ENCODE measurements around the gene SLC9C1.

SLC9C1 gene

DNA sequence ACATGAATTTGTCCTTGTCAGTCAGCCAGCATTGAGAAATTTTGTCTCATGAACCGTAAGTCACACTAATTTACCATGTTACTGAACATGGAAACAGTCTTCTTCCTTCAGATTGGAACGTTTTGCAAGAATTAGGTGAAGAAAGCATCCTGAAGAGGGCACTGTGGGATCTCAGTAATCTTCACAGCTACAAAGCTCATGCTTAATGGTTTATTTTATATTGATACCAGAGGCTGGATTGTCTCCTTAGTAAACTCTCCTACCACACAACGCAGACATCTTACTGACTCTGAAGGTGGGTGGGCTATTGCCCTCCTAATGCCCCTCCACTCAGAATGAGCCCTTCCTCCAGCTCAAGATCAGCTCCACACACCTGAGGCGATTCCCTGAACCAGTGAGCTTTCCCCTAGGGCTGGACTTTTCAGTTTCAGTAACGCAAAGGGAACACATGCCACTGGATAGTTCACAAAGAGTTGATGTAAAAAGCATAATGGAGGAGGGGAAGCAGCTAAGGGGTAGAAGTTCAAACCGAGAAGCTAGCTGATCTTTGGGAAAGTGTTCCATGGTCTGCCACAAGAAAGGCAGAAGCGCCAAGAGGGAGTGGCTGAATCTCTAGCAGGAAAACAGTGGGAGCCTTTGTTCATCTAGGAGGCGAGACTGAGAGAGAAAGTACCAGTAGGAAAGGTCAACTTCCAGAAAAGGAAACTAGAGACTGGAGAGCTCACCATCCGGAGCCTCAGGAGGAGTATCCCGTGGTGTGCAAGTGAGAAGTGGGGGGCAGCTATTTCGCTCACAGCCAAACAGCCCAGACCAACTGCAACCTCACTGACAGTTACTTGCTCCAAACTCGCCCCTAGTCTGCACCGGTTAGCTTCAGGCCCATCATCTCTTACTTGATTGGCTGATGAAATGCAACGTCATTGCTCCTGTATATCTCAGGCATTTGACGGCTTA is at the start of gene SLC9C1:
TSS of gene SLC9C1 (minus strand) at position 849 of the 954 bp plus-strand sequence. CDS start 7,425 bp downstream, outside the sequence.
- TF ChIP-seq ZNF70 (CRISPR knock-in tag; IDR thresholded peaks at IDR 0.05) (no peak), PPARA (CRISPR knock-in tag; IDR thresholded peaks at IDR 0.05; ENCODE audit: borderline replicate concordance) (no peak), SNAI2 (CRISPR knock-in tag; IDR thresholded peaks at IDR 0.05) (no peak), ARNTL (CRISPR knock-in tag; IDR thresholded peaks at IDR 0.05; ENCODE audit: borderline replicate concordance, low read depth) (no peak), GLIS3 (CRISPR knock-in tag; IDR thresholded peaks at IDR 0.05) (no peak), RARB (CRISPR knock-in tag; IDR thresholded peaks at IDR 0.05) (no peak), ZFP3 (CRISPR knock-in tag; IDR thresholded peaks at IDR 0.05) (no peak), CSRNP3 (CRISPR knock-in tag; IDR thresholded peaks at IDR 0.05) (no peak), ESRRG (CRISPR knock-in tag; IDR thresholded peaks at IDR 0.05) (no peak), ZNF565 (CRISPR knock-in tag; conservative IDR thresholded peaks at IDR 0.05; ENCODE audit: low read depth) (no peak), ZC3H10 (CRISPR knock-in tag; IDR thresholded peaks at IDR 0.05) (no peak), ISL1 (CRISPR knock-in tag; IDR thresholded peaks at IDR 0.05) (no peak), BACH2 (CRISPR knock-in tag; IDR thresholded peaks at IDR 0.05; ENCODE audit: borderline replicate concordance) (no peak), TOX (CRISPR knock-in tag; IDR thresholded peaks at IDR 0.05; ENCODE audit: borderline replicate concordance) (no peak)
- TF ChIP-seq, protein P1, sequence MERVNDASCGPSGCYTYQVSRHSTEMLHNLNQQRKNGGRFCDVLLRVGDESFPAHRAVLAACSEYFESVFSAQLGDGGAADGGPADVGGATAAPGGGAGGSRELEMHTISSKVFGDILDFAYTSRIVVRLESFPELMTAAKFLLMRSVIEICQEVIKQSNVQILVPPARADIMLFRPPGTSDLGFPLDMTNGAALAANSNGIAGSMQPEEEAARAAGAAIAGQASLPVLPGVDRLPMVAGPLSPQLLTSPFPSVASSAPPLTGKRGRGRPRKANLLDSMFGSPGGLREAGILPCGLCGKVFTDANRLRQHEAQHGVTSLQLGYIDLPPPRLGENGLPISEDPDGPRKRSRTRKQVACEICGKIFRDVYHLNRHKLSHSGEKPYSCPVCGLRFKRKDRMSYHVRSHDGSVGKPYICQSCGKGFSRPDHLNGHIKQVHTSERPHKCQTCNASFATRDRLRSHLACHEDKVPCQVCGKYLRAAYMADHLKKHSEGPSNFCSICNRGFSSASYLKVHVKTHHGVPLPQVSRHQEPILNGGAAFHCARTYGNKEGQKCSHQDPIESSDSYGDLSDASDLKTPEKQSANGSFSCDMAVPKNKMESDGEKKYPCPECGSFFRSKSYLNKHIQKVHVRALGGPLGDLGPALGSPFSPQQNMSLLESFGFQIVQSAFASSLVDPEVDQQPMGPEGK (CRISPR knock-in tag; IDR thresholded peaks at IDR 0.05; ENCODE audit: borderline replicate concordance), result no peak
- TF ChIP-seq, protein P2, sequence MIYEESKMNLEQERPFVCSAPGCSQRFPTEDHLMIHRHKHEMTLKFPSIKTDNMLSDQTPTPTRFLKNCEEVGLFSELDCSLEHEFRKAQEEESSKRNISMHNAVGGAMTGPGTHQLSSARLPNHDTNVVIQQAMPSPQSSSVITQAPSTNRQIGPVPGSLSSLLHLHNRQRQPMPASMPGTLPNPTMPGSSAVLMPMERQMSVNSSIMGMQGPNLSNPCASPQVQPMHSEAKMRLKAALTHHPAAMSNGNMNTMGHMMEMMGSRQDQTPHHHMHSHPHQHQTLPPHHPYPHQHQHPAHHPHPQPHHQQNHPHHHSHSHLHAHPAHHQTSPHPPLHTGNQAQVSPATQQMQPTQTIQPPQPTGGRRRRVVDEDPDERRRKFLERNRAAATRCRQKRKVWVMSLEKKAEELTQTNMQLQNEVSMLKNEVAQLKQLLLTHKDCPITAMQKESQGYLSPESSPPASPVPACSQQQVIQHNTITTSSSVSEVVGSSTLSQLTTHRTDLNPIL (CRISPR knock-in tag; IDR thresholded peaks at IDR 0.05; ENCODE audit: low read depth), result no peak
- TF ChIP-seq, protein P3, sequence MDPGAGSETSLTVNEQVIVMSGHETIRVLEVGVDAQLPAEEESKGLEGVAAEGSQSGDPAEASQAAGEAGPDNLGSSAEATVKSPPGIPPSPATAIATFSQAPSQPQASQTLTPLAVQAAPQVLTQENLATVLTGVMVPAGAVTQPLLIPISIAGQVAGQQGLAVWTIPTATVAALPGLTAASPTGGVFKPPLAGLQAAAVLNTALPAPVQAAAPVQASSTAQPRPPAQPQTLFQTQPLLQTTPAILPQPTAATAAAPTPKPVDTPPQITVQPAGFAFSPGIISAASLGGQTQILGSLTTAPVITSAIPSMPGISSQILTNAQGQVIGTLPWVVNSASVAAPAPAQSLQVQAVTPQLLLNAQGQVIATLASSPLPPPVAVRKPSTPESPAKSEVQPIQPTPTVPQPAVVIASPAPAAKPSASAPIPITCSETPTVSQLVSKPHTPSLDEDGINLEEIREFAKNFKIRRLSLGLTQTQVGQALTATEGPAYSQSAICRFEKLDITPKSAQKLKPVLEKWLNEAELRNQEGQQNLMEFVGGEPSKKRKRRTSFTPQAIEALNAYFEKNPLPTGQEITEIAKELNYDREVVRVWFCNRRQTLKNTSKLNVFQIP (CRISPR knock-in tag; IDR thresholded peaks at IDR 0.05; ENCODE audit: borderline replicate concordance, low read depth), result no peak
- TF ChIP-seq, protein P4, sequence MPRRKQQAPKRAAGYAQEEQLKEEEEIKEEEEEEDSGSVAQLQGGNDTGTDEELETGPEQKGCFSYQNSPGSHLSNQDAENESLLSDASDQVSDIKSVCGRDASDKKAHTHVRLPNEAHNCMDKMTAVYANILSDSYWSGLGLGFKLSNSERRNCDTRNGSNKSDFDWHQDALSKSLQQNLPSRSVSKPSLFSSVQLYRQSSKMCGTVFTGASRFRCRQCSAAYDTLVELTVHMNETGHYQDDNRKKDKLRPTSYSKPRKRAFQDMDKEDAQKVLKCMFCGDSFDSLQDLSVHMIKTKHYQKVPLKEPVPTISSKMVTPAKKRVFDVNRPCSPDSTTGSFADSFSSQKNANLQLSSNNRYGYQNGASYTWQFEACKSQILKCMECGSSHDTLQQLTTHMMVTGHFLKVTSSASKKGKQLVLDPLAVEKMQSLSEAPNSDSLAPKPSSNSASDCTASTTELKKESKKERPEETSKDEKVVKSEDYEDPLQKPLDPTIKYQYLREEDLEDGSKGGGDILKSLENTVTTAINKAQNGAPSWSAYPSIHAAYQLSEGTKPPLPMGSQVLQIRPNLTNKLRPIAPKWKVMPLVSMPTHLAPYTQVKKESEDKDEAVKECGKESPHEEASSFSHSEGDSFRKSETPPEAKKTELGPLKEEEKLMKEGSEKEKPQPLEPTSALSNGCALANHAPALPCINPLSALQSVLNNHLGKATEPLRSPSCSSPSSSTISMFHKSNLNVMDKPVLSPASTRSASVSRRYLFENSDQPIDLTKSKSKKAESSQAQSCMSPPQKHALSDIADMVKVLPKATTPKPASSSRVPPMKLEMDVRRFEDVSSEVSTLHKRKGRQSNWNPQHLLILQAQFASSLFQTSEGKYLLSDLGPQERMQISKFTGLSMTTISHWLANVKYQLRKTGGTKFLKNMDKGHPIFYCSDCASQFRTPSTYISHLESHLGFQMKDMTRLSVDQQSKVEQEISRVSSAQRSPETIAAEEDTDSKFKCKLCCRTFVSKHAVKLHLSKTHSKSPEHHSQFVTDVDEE (CRISPR knock-in tag; IDR thresholded peaks at IDR 0.05), result no peak
- peak; percentile 95 for ATAC-seq

- ATAC-seq, result no peak
- TF ChIP-seq, protein P4 (CRISPR knock-in tag; IDR thresholded peaks at IDR 0.05), result no peak
- TF ChIP-seq RARB (CRISPR knock-in tag; IDR thresholded peaks at IDR 0.05) (no peak), ZNF70 (CRISPR knock-in tag; IDR thresholded peaks at IDR 0.05) (no peak), SNAI2 (CRISPR knock-in tag; IDR thresholded peaks at IDR 0.05) (no peak), ZC3H10 (CRISPR knock-in tag; IDR thresholded peaks at IDR 0.05) (no peak), ZNF565 (CRISPR knock-in tag; conservative IDR thresholded peaks at IDR 0.05; ENCODE audit: low read depth) (no peak), GLIS3 (CRISPR knock-in tag; IDR thresholded peaks at IDR 0.05) (no peak), OSR1 (CRISPR knock-in tag; IDR thresholded peaks at IDR 0.05) (no peak), ZNF8 (CRISPR knock-in tag; IDR thresholded peaks at IDR 0.05) (no peak), PPARA (CRISPR knock-in tag; IDR thresholded peaks at IDR 0.05; ENCODE audit: borderline replicate concordance) (no peak), ZFP30 (CRISPR knock-in tag; IDR thresholded peaks at IDR 0.05) (no peak), ARNTL (CRISPR knock-in tag; IDR thresholded peaks at IDR 0.05; ENCODE audit: borderline replicate concordance, low read depth) (no peak), BACH2 (CRISPR knock-in tag; IDR thresholded peaks at IDR 0.05; ENCODE audit: borderline replicate concordance) (no peak)
- TF ChIP-seq, protein P3 (CRISPR knock-in tag; IDR thresholded peaks at IDR 0.05; ENCODE audit: borderline replicate concordance, low read depth), result no peak
- TF ChIP-seq, protein P2 (CRISPR knock-in tag; IDR thresholded peaks at IDR 0.05; ENCODE audit: low read depth), result no peak
Observed at GRCh38 chr3:112341386-112341785, 47.4 kb upstream of the SLC9C1 start.

All from SK-N-SH treated with all-trans-retinoic acid at 6 μM for 48 hours (cell line).